ENCODE measurements around the gene CENPB.

DNA sequence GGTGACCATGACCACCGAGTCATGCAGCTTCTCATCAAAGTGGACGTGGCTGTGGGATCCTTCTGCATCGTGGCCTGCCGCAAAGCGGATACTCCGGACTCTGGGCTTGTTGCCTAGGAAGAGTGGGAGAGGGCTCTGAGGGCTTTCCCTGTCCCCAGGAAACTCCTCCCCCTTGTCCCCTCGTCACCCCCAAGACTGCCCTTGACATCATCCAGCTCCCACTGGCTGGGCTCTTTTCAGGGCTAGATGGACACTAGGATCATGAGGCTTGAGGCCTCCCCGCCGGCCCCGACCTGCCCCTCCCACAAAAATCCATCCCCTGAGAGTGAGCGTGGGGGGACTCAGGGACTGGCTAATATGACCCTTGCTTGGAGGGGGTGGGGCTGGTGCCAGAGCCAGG lies 28.0 kb downstream of the CENPB start:
- TF ChIP-seq, protein P1, sequence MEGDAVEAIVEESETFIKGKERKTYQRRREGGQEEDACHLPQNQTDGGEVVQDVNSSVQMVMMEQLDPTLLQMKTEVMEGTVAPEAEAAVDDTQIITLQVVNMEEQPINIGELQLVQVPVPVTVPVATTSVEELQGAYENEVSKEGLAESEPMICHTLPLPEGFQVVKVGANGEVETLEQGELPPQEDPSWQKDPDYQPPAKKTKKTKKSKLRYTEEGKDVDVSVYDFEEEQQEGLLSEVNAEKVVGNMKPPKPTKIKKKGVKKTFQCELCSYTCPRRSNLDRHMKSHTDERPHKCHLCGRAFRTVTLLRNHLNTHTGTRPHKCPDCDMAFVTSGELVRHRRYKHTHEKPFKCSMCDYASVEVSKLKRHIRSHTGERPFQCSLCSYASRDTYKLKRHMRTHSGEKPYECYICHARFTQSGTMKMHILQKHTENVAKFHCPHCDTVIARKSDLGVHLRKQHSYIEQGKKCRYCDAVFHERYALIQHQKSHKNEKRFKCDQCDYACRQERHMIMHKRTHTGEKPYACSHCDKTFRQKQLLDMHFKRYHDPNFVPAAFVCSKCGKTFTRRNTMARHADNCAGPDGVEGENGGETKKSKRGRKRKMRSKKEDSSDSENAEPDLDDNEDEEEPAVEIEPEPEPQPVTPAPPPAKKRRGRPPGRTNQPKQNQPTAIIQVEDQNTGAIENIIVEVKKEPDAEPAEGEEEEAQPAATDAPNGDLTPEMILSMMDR (optimal IDR thresholded peaks at IDR 0.05 in 1 of 3, IDR thresholded peaks at IDR 0.05 in 1 of 3, conservative IDR thresholded peaks at IDR 0.05 in 1 of 3; ENCODE audit: extremely low read depth in 1 of 3, insufficient read depth in 2 of 3, low read length in 3 of 3) = no peak
- TF ChIP-seq EZH2 (IDR thresholded peaks at IDR 0.05; ENCODE audit: low read length) = no peak

Measured in keratinocyte (primary cell).